Neural progenitor cell (in vitro differentiated cells): ENCODE measurements around the gene NEMP1. TPM values are rescaled to one million over a fixed set of nuclear protein-coding genes. Genes with fewer than 3 reads are reported as not detected.

Experiments
- DNase-seq: peaks from one replicate; pipeline ENCODE4 v3.0.0-alpha.2; 2016; ENCODE audit warnings: low spot score
- H2AFZ ChIP-seq: fragments of 200-600 bp; sonication (generic); replicated peaks from 2 replicates; pipeline ENCODE4 v1.6.1; 2016; ENCODE audit warnings: antibody characterized with exemption
- H3F3A ChIP-seq: fragments of 200-600 bp; sonication (generic); 2 replicates; pipeline ENCODE4 v1.6.1; 2016; ENCODE audit warnings: antibody characterized with exemption, low read depth
- H3K27ac ChIP-seq: fragments of 200-600 bp; sonication (generic); 2 replicates; pipeline ENCODE4 v1.5.1; 2016; ENCODE audit warnings: mild to moderate bottlenecking
- H3K27me3 ChIP-seq: fragments of 200-600 bp; sonication (generic); 2 replicates; pipeline ENCODE4 v1.6.1; 2016; ENCODE audit warnings: mild to moderate bottlenecking, moderate library complexity
- H3K36me3 ChIP-seq: fragments of 200-600 bp; sonication (generic); 2 replicates; pipeline ENCODE4 v1.5.1; 2016
- H3K4me1 ChIP-seq: fragments of 200-600 bp; sonication (generic); 2 replicates; pipeline ENCODE4 v1.6.1; 2016; ENCODE audit warnings: mixed run types
- H3K4me2 ChIP-seq: fragments of 200-600 bp; sonication (generic); 2 replicates; pipeline ENCODE4 v1.6.1; 2016
- H3K4me3 ChIP-seq: fragments of 200-600 bp; sonication (generic); 2 replicates; pipeline ENCODE4 v1.5.1; 2016
- H3K79me2 ChIP-seq: fragments of 200-600 bp; sonication (generic); 2 replicates; pipeline ENCODE4 v1.6.1; 2016; ENCODE audit warnings: low read depth
- H3K9ac ChIP-seq: fragments of 200-600 bp; sonication (generic); 2 replicates; pipeline ENCODE4 v1.6.1; 2016
- H3K9me3 ChIP-seq: fragments of 200-600 bp; sonication (generic); 2 replicates; pipeline ENCODE4 v1.5.1; 2016; ENCODE audit warnings: low read depth
- H4K20me1 ChIP-seq: fragments of 200-600 bp; sonication (generic); 2 replicates; pipeline ENCODE4 v1.6.1; 2016; ENCODE audit warnings: low read depth
- H3K27ac Mint-ChIP-seq: 3 replicates; pipeline ENCODE4 v1.8.0; 2021; ENCODE audit warnings: mixed read lengths
- H3K27me3 Mint-ChIP-seq: 2 replicates; pipeline ENCODE4 v1.8.0; 2022; ENCODE audit warnings: low read depth, mild to moderate bottlenecking, inconsistent platforms, moderate library complexity, mixed read lengths; ENCODE audit not compliant: insufficient read depth
- H3K36me3 Mint-ChIP-seq: 3 replicates; pipeline ENCODE4 v1.8.0; 2021; ENCODE audit warnings: mixed read lengths
- H3K4me1 Mint-ChIP-seq: 3 replicates; pipeline ENCODE4 v1.8.0; 2021; ENCODE audit warnings: mixed read lengths
- H3K4me3 Mint-ChIP-seq: 3 replicates; pipeline ENCODE4 v1.8.0; 2021; ENCODE audit warnings: mild to moderate bottlenecking, moderate library complexity, mixed read lengths
- H3K9me3 Mint-ChIP-seq: 3 replicates; pipeline ENCODE4 v1.8.0; 2020; ENCODE audit warnings: mixed read lengths
- EZH2 ChIP-seq: fragments of 200-600 bp; sonication (generic); IDR thresholded peaks from 2 replicates; pipeline ENCODE4 v1.6.1; 2017; ENCODE audit warnings: antibody characterized with exemption, mild to moderate bottlenecking, moderate library complexity
- EZH2phosphoT487 ChIP-seq: fragments of 200-600 bp; sonication (generic); IDR thresholded peaks from 2 replicates; pipeline ENCODE4 v1.6.1; 2017; ENCODE audit warnings: antibody characterized with exemption
- total RNA-seq: library from RNA; depleted of rRNA; stranded (reverse); fragments of >200 nt; gene quantifications from 2 replicates; pipeline ENCODE4 v1.2.3, GENCODE V29; 2015; ENCODE audit warnings: low replicate concordance
- TF ChIP-seq, protein P1 (sequence below): fragments of 200-600 bp; sonication (generic); IDR thresholded peaks from 2 replicates; pipeline ENCODE4 v1.5.1; 2017; ENCODE audit warnings: antibody characterized with exemption, mild to moderate bottlenecking

The NEMP1 gene
- total RNA-seq, 1 donor from 2014 or later: 72.0 TPM

DNA sequence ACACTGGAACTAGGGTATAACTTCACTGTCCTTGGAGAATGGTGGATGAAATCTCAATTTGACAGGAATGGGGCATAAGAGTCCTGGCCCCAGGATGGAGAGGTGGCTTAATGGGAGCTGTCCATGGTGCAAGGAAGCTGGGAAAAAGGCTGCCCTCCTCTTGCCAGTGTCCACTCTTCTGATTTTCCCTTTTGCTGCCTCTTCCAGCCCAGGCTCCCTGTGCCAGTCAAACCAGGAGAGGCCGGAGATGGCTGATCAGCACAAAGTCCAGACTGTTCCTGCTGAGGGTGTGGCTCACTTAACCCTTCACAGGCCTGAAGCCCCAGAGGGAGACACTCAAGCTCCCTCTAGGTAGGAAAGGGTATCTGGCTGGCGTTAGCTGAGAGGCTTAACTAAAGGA is 28.7 kb downstream of the NEMP1 start, which contains the start of gene MYO1A:
MYO1A (minus strand) TSS at position 240 of the 400 bp plus-strand sequence. CDS start 1,806 bp downstream, outside the sequence.
- TF ChIP-seq EZH2 (no peak), EZH2phosphoT487 (no peak)
- Histone ChIP-seq H3K9me3 (no peaks in the 10 kb centered on the region), H3K27ac (no peak within 1 kb of the TSS), H3K27me3 (no peaks in the 10 kb centered on the region), H3F3A (peaks cover 11% of the 10 kb centered on the region), H3K36me3 (no peaks in the 10 kb centered on the region), H2AFZ (no peak within 1 kb of the TSS), H3K9ac (no peak within 1 kb of the TSS), H3K4me3 (no peak within 1 kb of the TSS), H4K20me1 (no peaks in the 10 kb centered on the region), H3K4me1 (no peaks in the 10 kb centered on the region), H3K4me2 (no peak within 1 kb of the TSS), H3K79me2 (no peaks in the 10 kb centered on the region)
- H3K4me3 Mint-ChIP-seq: no peak within 1 kb of the TSS
- no peaks in the 10 kb centered on the region for H3K4me1 Mint-ChIP-seq
- no peaks in the 10 kb centered on the region for H3K9me3 Mint-ChIP-seq
- H3K27ac Mint-ChIP-seq: no peak within 1 kb of the TSS
- peaks cover 12% of the 10 kb centered on the region for H3K27me3 Mint-ChIP-seq
- H3K36me3 Mint-ChIP-seq: no peaks in the 10 kb centered on the region
- peak; percentile 48 for DNase-seq

GRCh38 chr12:57049119-57049446 is 29.5 kb downstream of the NEMP1 start:
- H3K27me3 ChIP-seq: no peaks in the 10 kb centered on the region
- H3K79me2 ChIP-seq: no peaks in the 10 kb centered on the region
- no peak overlapping the region for H3K9ac ChIP-seq
- Mint-ChIP-seq H3K9me3 (no peaks in the 10 kb centered on the region), H3K4me1 (no peaks in the 10 kb centered on the region), H3K27ac (no peak overlapping the region), H3K36me3 (no peaks in the 10 kb centered on the region), H3K4me3 (no peak overlapping the region), H3K27me3 (peaks cover 12% of the 10 kb centered on the region)
- no peak overlapping the region for H3K4me3 ChIP-seq
- H3K4me1 ChIP-seq: no peaks in the 10 kb centered on the region
- H3K9me3 ChIP-seq: no peaks in the 10 kb centered on the region
- no peaks in the 10 kb centered on the region for H4K20me1 ChIP-seq
- no peak for DNase-seq
- no peak overlapping the region for H3K27ac ChIP-seq
- no peak overlapping the region for H2AFZ ChIP-seq
- TF ChIP-seq, protein P1, sequence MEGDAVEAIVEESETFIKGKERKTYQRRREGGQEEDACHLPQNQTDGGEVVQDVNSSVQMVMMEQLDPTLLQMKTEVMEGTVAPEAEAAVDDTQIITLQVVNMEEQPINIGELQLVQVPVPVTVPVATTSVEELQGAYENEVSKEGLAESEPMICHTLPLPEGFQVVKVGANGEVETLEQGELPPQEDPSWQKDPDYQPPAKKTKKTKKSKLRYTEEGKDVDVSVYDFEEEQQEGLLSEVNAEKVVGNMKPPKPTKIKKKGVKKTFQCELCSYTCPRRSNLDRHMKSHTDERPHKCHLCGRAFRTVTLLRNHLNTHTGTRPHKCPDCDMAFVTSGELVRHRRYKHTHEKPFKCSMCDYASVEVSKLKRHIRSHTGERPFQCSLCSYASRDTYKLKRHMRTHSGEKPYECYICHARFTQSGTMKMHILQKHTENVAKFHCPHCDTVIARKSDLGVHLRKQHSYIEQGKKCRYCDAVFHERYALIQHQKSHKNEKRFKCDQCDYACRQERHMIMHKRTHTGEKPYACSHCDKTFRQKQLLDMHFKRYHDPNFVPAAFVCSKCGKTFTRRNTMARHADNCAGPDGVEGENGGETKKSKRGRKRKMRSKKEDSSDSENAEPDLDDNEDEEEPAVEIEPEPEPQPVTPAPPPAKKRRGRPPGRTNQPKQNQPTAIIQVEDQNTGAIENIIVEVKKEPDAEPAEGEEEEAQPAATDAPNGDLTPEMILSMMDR: no peak
- TF ChIP-seq EZH2phosphoT487 (no peak), EZH2 (no peak)
- H3K4me2 ChIP-seq: no peak overlapping the region
- H3K36me3 ChIP-seq: no peaks in the 10 kb centered on the region
- peaks cover 11% of the 10 kb centered on the region for H3F3A ChIP-seq

DNA sequence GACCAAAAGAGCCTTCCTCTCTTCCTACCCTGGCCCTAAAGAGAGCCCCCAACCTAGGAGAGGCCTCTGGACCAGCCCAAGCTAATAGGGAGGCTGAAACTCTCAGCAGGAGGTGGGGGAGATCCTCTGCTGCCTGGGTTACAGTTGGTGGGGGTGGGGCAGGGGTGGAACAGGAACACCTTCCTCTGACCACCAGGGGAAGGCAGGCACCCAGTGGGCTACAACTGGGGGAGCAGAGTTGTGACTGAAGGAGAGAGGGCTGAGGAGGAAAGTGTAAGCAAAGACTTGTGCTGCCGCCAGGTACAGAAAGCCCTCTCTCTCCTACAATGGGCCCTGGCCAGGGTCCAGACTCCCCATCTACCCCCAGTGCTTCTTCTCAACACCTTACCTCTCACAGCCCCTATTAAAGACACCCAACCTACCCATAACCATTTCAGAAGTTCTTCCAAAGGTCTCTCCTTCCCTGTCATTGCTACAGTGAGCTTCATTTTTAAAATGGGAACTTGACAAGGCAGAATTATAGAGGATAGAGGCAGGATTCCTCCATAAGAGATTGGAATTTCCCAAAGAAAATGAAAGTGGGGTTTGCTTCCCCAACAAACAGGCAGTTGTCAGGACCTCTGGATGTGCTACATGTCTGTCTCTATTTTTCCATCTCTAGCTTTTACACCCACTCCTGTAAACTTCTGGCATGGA is 30.0 kb downstream of the NEMP1 start:
- H2AFZ ChIP-seq: no peak overlapping the region
- H3K9me3 ChIP-seq: no peaks in the 10 kb centered on the region
- no peaks in the 10 kb centered on the region for H4K20me1 ChIP-seq
- H3K4me1 Mint-ChIP-seq: no peaks in the 10 kb centered on the region
- no peak overlapping the region for H3K4me3 Mint-ChIP-seq
- no peaks in the 10 kb centered on the region for H3K36me3 Mint-ChIP-seq
- no peaks in the 10 kb centered on the region for H3K79me2 ChIP-seq
- no peak overlapping the region for H3K27ac ChIP-seq
- DNase-seq: no peak
- H3K27me3 Mint-ChIP-seq: peaks cover 14% of the 10 kb centered on the region
- H3K27ac Mint-ChIP-seq: no peak overlapping the region
- no peak overlapping the region for H3K9ac ChIP-seq
- TF ChIP-seq EZH2 (no peak), EZH2phosphoT487 (no peak)
- TF ChIP-seq, protein P1: no peak
- no peak overlapping the region for H3K4me2 ChIP-seq
- H3K4me1 ChIP-seq: no peaks in the 10 kb centered on the region
- H3K27me3 ChIP-seq: no peaks in the 10 kb centered on the region
- peaks cover 8% of the 10 kb centered on the region for H3F3A ChIP-seq
- no peaks in the 10 kb centered on the region for H3K36me3 ChIP-seq
- no peaks in the 10 kb centered on the region for H3K9me3 Mint-ChIP-seq
- H3K4me3 ChIP-seq: no peak overlapping the region

- Histone ChIP-seq H3K9ac (no peak overlapping the region), H2AFZ (no peak overlapping the region), H3K4me3 (no peak overlapping the region), H3K36me3 (no peaks in the 10 kb centered on the region), H3K27ac (no peak overlapping the region), H3K9me3 (no peaks in the 10 kb centered on the region), H3K79me2 (no peaks in the 10 kb centered on the region), H3K4me2 (no peak overlapping the region), H3K4me1 (no peaks in the 10 kb centered on the region), H3K27me3 (no peaks in the 10 kb centered on the region), H4K20me1 (no peaks in the 10 kb centered on the region), H3F3A (peaks cover 8% of the 10 kb centered on the region)
- no peaks in the 10 kb centered on the region for H3K36me3 Mint-ChIP-seq
- no peaks in the 10 kb centered on the region for H3K9me3 Mint-ChIP-seq
- TF ChIP-seq EZH2phosphoT487: no peak
- TF ChIP-seq, protein P1: no peak
- no peaks in the 10 kb centered on the region for H3K4me1 Mint-ChIP-seq
- H3K4me3 Mint-ChIP-seq: no peak overlapping the region
- H3K27me3 Mint-ChIP-seq: peaks cover 19% of the 10 kb centered on the region
- no peak for DNase-seq
- no peak overlapping the region for H3K27ac Mint-ChIP-seq
These were observed 30.6 kb downstream of the NEMP1 start for GRCh38 chr12:57047981-57048380.
